ENCODE results near the gene CST7.
A peak's percentile ranks its signal among the peaks of the same experiment; 100 is the strongest.
"Not testable (repeated sequence)": the region's sequence is repeated elsewhere in the genome, so short reads cannot be mapped to it uniquely, and the experiment has no call there.

- not testable (repeated sequence) for TF ChIP-seq POLR2A (IDR thresholded peaks at IDR 0.05)
- TF ChIP-seq CTCF (IDR thresholded peaks at IDR 0.05), result peak; percentile 44 to 50 (median 48)
Measured at GRCh38 chr20:24930724-24931688, 18.1 kb upstream of the CST7 start.

Data from right lobe of liver (tissue), 4 donors.